ENCODE results near the gene ERRFI1.
"Not testable (repeated sequence)": the region's sequence is repeated elsewhere in the genome, so short reads cannot be mapped to it uniquely, and the experiment has no call there.

Gene ERRFI1

GRCh38 chr1:7963841-7964240 is 62.3 kb downstream of the ERRFI1 start:
- not testable (repeated sequence) for DNase-seq

- not testable (repeated sequence) for DNase-seq
Measured at GRCh38 chr1:7963378-7963730, 62.8 kb downstream of the ERRFI1 start.

- no peak for DNase-seq
Measured at GRCh38 chr1:7962636-7963377, 63.3 kb downstream of the ERRFI1 start.

GRCh38 chr1:7962014-7962335 is 64.1 kb downstream of the ERRFI1 start:
- DNase-seq = peak; percentile 55
